Erythroblast (primary cell): ENCODE measurements around the gene HSFX1.
"Not testable (repeated sequence)": the region's sequence is repeated elsewhere in the genome, so short reads cannot be mapped to it uniquely, and the experiment has no call there.

Experiments
- GATA1 ChIP-seq: IDR thresholded peaks from 2 replicates; pipeline ENCODE4 v1.6.1; 2011; ENCODE audit warnings: low read depth, mild to moderate bottlenecking, control low read depth, low read length, moderate library complexity
- POLR2A ChIP-seq: IDR thresholded peaks from 2 replicates; pipeline ENCODE4 v1.6.1; 2011; ENCODE audit warnings: mild to moderate bottlenecking, low read length

DNA sequence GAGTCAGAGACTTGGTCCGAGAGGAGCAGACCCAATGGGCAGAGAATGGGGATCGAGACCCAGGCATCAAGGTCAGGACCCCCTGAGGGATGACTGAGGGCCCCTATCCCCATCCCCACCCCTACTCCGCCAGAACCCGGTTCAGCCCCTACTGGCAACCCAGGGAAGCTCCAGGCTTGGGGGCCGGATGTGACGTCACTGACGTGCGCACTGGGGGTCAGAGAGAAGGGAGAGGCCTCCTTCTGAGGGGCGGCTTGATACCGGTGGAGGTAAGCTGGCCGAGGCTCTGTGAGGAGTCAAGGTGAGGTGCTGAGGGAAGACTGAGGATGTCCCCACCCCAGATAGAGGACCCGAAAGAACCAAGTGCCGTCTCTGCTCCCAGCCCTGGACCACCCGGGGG lies 7.9 kb downstream of the HSFX1 start, which contains the start of gene MAGEA9:
- not testable (repeated sequence) for TF ChIP-seq POLR2A, GATA1
